ENCODE measurements around the gene RBM34. TPM values are rescaled to one million over a fixed set of nuclear protein-coding genes. Genes with fewer than 3 reads are reported as not detected.

Gene RBM34
- total RNA-seq, 4 donors from 2014 or later, result 13.1 to 56.7 (median 29.7) TPM

DNA sequence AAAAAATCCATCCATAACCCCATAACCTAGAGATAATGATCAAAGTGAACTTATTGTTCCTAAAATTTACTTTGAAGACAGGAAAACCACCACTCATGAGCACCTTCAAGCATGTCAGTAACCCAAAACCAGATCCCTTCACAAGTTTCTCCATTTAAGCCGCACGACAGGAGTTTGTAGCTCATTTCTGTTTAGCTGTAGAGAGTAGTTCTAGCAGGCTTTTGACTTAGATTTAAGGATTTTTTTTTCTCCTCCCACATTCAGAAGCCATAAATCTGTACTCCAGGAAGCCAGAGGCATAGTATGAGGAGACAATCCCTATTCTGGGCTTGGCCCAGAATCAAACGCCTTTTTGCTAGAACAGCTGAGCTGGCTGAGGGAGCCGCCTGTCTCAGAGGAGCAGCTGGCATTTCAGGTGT, 58.0 kb downstream of the RBM34 start:
- peak; percentile 56 for DNase-seq
- H3K27me3 ChIP-seq, result no peaks in the 10 kb centered on the region
- H3K4me1 ChIP-seq, result peaks cover 6 to 20% (median 16%) of the 10 kb centered on the region in 4 donors
- no peaks in the 10 kb centered on the region for H3K36me3 ChIP-seq
- TF ChIP-seq EP300 (IDR thresholded peaks at IDR 0.05; ENCODE audit: low read depth), result no peak
- TF ChIP-seq, protein P1, sequence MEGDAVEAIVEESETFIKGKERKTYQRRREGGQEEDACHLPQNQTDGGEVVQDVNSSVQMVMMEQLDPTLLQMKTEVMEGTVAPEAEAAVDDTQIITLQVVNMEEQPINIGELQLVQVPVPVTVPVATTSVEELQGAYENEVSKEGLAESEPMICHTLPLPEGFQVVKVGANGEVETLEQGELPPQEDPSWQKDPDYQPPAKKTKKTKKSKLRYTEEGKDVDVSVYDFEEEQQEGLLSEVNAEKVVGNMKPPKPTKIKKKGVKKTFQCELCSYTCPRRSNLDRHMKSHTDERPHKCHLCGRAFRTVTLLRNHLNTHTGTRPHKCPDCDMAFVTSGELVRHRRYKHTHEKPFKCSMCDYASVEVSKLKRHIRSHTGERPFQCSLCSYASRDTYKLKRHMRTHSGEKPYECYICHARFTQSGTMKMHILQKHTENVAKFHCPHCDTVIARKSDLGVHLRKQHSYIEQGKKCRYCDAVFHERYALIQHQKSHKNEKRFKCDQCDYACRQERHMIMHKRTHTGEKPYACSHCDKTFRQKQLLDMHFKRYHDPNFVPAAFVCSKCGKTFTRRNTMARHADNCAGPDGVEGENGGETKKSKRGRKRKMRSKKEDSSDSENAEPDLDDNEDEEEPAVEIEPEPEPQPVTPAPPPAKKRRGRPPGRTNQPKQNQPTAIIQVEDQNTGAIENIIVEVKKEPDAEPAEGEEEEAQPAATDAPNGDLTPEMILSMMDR (IDR thresholded peaks at IDR 0.05), result no peak
- TF ChIP-seq POLR2AphosphoS5 (IDR thresholded peaks at IDR 0.05), result no peak
- TF ChIP-seq POLR2A (IDR thresholded peaks at IDR 0.05), result no peak
- in situ Hi-C loops (cut with MboI; ENCODE audit: low pct_ligation_motif_present in 1 of 4, low pct_unique_long_range_greater_than_20kb in 1 of 4, low sequenced_read_pairs in 3 of 4) (loop anchor here in 2 of 4 donors (25.0 kb wide), 1 partner anchor 309 kb away; no protein-coding TSS in a partner anchor), intact Hi-C loops (cut with DNase I; ENCODE audit: low total_unique reads) (loop anchor here (10.0 kb wide), 1 partner anchor 312 kb away; no protein-coding TSS in a partner anchor)
- H3K27ac ChIP-seq, result peak overlapping the region in 2 of 4 donors; percentile 31 to 44
- H3K9me3 ChIP-seq, result no peaks in the 10 kb centered on the region
- H3K4me3 ChIP-seq, result no peak overlapping the region
- 34 to 40% methylated on average over 3 to 4 of the region's 4 CpGs for WGBS, 2 donors (ENCODE audit: low coverage in 1 of 2)

DNA sequence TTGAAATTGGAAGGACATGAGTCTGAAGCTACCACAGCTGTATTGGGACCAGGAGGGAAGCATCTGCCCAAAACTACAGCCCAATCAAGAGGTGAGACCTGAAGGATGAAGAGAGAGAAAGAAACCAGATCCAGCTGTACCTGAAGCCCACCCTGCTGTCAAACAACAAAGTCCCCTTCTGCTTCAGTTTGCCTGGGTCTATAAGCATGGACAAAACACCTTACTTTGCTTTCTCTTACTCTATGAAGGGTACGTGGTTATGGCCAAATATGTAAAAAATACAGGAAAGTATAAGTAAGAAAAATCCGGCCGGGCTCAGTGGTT, 58.8 kb downstream of the RBM34 start:
- H3K27ac ChIP-seq, result no peak overlapping the region
- in situ Hi-C loops (cut with MboI; ENCODE audit: low pct_ligation_motif_present in 1 of 4, low pct_unique_long_range_greater_than_20kb in 1 of 4, low sequenced_read_pairs in 3 of 4), result loop anchor here in 2 of 4 donors (25.0 kb wide), 1 partner anchor 310 kb away; no protein-coding TSS in a partner anchor
- H3K9me3 ChIP-seq, result no peaks in the 10 kb centered on the region
- no peak for TF ChIP-seq POLR2AphosphoS5 (IDR thresholded peaks at IDR 0.05)
- TF ChIP-seq, protein P1 (IDR thresholded peaks at IDR 0.05), result no peak
- no peak for TF ChIP-seq POLR2A (IDR thresholded peaks at IDR 0.05)
- TF ChIP-seq EP300 (IDR thresholded peaks at IDR 0.05; ENCODE audit: low read depth), result no peak
- no peak overlapping the region for H3K4me3 ChIP-seq
- no peak for DNase-seq
- H3K27me3 ChIP-seq, result no peaks in the 10 kb centered on the region
- WGBS, 2 donors (ENCODE audit: low coverage in 1 of 2), result 80 to 89% methylated on average over 1 to 3 of the region's 3 CpGs
- peaks cover 6 to 20% (median 16%) of the 10 kb centered on the region in 4 donors for H3K4me1 ChIP-seq
- intact Hi-C loops (cut with DNase I; ENCODE audit: low total_unique reads), result loop anchor here (10.0 kb wide), 1 partner anchor 313 kb away; no protein-coding TSS in a partner anchor
- H3K36me3 ChIP-seq, result no peaks in the 10 kb centered on the region

DNA sequence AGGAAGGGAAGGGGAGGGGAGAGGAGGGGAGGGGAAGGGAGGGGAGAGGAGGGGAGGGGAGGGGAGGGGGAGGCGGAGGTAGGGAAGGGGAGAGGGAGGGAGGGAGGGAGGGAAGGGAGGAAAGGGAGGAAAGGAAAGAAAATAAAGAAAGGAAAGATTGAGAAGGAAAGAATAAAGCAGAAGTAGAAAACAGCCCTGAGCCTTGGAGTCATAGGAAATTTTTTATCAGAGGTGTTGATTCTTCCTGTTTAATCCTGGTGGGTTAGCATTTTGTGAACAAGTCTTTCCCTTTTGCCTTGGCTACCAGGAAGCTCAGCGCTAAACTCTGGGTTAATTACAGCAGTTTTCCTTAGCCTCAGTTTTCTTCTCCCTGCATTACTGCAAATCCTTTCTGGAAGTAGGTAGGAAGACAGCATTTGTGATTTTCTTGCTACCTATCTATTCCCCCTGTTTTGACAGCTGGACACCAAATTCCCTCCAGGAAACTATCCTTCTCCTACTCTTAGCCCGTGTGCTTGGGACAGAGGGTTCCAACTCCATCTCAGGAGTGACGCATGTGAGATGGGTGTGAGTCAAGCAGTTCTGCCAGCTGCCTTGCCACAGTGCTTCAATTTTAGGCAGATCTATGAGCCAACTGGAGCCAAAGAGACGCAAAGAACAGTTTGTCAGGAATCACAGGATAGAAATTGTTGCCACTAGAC, 59.3 kb downstream of the RBM34 start:
- DNase-seq, result no peak
- H3K36me3 ChIP-seq, result no peaks in the 10 kb centered on the region
- in situ Hi-C loops (cut with MboI; ENCODE audit: low pct_ligation_motif_present in 1 of 4, low pct_unique_long_range_greater_than_20kb in 1 of 4, low sequenced_read_pairs in 3 of 4) (loop anchor here in 2 of 4 donors (25.0 kb wide), 1 partner anchor 311 kb away; no protein-coding TSS in a partner anchor), intact Hi-C loops (cut with DNase I; ENCODE audit: low total_unique reads) (loop anchor here (10.0 kb wide), 1 partner anchor 313 kb away; no protein-coding TSS in a partner anchor)
- H3K27ac ChIP-seq, result no peak overlapping the region
- no peaks in the 10 kb centered on the region for H3K9me3 ChIP-seq
- no peaks in the 10 kb centered on the region for H3K27me3 ChIP-seq
- 86 to 87% methylated on average over 3 to 5 of the region's 5 CpGs for WGBS, 2 donors (ENCODE audit: low coverage in 1 of 2)
- TF ChIP-seq POLR2A (IDR thresholded peaks at IDR 0.05) (no peak), EP300 (IDR thresholded peaks at IDR 0.05; ENCODE audit: low read depth) (no peak), POLR2AphosphoS5 (IDR thresholded peaks at IDR 0.05) (no peak)
- TF ChIP-seq, protein P1 (IDR thresholded peaks at IDR 0.05), result no peak
- no peak overlapping the region for H3K4me3 ChIP-seq
- H3K4me1 ChIP-seq, result peaks cover 6 to 20% (median 16%) of the 10 kb centered on the region in 4 donors

DNA sequence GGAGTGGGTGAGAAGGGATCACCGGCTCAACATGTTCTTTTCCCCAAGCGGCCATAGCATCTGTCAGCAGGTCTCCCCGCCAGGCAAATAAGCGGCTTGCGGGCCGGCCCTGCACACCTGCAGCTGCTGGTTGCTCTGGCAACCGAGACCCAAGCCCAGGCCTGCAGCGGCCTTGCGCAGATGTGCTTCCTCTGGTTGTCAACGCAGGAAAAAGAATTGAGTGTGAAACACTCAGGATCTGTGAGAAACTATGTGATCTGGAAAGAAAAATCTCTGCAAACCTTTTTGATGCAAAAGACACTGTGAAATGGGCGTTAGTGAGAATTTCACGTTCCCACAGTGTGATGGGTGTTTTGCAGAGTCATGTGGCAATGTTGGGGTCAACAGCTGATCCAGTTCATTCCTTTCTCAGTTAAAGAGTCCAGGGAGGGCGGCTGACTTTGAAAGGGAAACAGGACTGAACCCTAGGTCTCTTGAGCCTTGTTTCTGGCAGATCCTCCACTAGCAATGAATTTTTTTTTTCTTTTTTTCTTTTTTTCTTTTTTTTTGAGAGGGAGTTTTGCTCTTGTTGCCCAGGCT, 60.8 kb downstream of the RBM34 start:
- DNase-seq, result no peak
- Histone ChIP-seq H3K36me3 (no peaks in the 10 kb centered on the region), H3K9me3 (no peaks in the 10 kb centered on the region), H3K27ac (no peak overlapping the region), H3K4me3 (no peak overlapping the region), H3K27me3 (no peaks in the 10 kb centered on the region), H3K4me1 (peaks cover 6 to 20% (median 16%) of the 10 kb centered on the region in 4 donors)
- in situ Hi-C loops (cut with MboI; ENCODE audit: low pct_ligation_motif_present in 1 of 4, low pct_unique_long_range_greater_than_20kb in 1 of 4, low sequenced_read_pairs in 3 of 4) (loop anchor here in 2 of 4 donors (25.0 kb wide), 1 partner anchor 312 kb away; no protein-coding TSS in a partner anchor), intact Hi-C loops (cut with DNase I; ENCODE audit: low total_unique reads) (loop anchor here (10.0 kb wide), 1 partner anchor 315 kb away; no protein-coding TSS in a partner anchor)
- TF ChIP-seq, protein P1 (IDR thresholded peaks at IDR 0.05), result no peak
- TF ChIP-seq POLR2AphosphoS5 (IDR thresholded peaks at IDR 0.05), result no peak
- WGBS, 2 donors (ENCODE audit: low coverage in 1 of 2), result 69 to 77% methylated on average over 6 to 13 of the region's 13 CpGs

Measured in transverse colon (tissue), 4 donors.